Measurements from ENCODE around the gene FAT4. TPM values are rescaled to one million over a fixed set of nuclear protein-coding genes. Genes with fewer than 3 reads are reported as not detected.

Gene FAT4
- total and polyA plus RNA-seq, 4 donors, result 1.1 to 105 (median 10.3) TPM

DNA sequence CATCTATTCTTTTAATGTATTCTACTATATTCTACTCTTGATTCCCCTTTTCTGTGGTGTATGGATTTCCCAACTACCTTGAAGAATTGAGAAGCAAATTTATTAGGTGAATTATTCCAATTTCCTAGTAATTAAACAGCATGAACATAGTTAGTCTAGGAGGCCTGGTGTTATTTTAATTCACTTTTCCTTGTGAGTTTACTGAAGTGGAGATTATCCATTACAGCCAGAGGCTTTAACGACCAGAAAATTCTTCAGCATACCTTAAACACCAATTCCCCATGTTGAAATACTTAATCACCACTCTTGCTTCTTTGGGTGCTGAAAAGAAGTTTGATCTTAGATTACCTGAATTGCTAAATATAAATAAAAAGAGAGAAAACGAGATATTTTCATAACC lies 29.4 kb downstream of the FAT4 start:
- peaks cover 0 to 2% (median 0%) of the 10 kb centered on the region in 4 donors for H3K36me3 ChIP-seq (ENCODE audit: control insufficient read depth in 4 of 4, insufficient read depth in 4 of 4, low read length in 4 of 4)
- no peak overlapping the region for H3K4me3 ChIP-seq
- H3K27ac ChIP-seq (ENCODE audit: low read depth in 1 of 2, low read length in 1 of 2), result no peak overlapping the region
- H3K4me1 ChIP-seq (ENCODE audit: control insufficient read depth in 5 of 5, insufficient read depth in 5 of 5, low read length in 5 of 5), result peaks cover 0 to 7% (median 0%) of the 10 kb centered on the region in 5 donors
- no peaks in the 10 kb centered on the region for H3K9me3 ChIP-seq (ENCODE audit: control insufficient read depth in 4 of 4, insufficient read depth in 3 of 4, low read length in 3 of 4)
- no peaks in the 10 kb centered on the region for H3K27me3 ChIP-seq (ENCODE audit: control insufficient read depth in 3 of 3, insufficient read depth in 3 of 3, low read length in 2 of 3)
- 77 to 86% methylated on average over 2 of the region's 2 CpGs for WGBS, 2 donors
- H3K9ac ChIP-seq (ENCODE audit: insufficient read depth in 1 of 2, low read length in 2 of 2), result no peak overlapping the region
- TF ChIP-seq, protein P1, sequence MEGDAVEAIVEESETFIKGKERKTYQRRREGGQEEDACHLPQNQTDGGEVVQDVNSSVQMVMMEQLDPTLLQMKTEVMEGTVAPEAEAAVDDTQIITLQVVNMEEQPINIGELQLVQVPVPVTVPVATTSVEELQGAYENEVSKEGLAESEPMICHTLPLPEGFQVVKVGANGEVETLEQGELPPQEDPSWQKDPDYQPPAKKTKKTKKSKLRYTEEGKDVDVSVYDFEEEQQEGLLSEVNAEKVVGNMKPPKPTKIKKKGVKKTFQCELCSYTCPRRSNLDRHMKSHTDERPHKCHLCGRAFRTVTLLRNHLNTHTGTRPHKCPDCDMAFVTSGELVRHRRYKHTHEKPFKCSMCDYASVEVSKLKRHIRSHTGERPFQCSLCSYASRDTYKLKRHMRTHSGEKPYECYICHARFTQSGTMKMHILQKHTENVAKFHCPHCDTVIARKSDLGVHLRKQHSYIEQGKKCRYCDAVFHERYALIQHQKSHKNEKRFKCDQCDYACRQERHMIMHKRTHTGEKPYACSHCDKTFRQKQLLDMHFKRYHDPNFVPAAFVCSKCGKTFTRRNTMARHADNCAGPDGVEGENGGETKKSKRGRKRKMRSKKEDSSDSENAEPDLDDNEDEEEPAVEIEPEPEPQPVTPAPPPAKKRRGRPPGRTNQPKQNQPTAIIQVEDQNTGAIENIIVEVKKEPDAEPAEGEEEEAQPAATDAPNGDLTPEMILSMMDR (IDR thresholded peaks at IDR 0.05; ENCODE audit: control extremely low read depth, extremely low read depth), result no peak
- no peak for ATAC-seq (ENCODE audit: insufficient read depth, low FRiP score)
- no peak for DNase-seq

DNA sequence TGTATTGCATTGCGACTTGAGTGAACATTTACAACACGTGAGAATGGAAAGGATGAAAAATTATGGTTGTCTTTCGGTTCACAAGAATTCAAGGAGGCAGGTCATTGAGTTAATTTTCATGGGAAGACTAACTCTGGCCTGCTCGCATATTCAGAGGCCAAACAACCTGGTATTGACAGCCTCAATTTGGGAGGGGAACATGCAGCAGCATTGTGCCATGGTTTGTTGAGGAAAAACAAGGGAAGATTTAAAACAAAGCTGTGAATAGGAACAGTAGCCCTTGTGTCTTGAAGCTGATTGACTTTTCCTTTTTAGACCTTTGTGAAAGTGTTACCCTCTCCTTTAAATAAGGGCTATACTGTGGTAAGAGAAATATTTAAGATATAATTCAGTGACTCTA lies 31.9 kb downstream of the FAT4 start:
- H3K27me3 ChIP-seq (ENCODE audit: control insufficient read depth in 3 of 3, insufficient read depth in 3 of 3, low read length in 2 of 3), result no peaks in the 10 kb centered on the region
- 88 to 92% methylated on average over 4 of the region's 4 CpGs for WGBS, 2 donors
- H3K36me3 ChIP-seq (ENCODE audit: control insufficient read depth in 4 of 4, insufficient read depth in 4 of 4, low read length in 4 of 4), result peaks cover 0 to 2% (median 0%) of the 10 kb centered on the region in 4 donors
- DNase-seq (no peak), ATAC-seq (ENCODE audit: insufficient read depth, low FRiP score) (no peak)
- TF ChIP-seq, protein P1 (IDR thresholded peaks at IDR 0.05; ENCODE audit: control extremely low read depth, extremely low read depth), result no peak
- peaks cover 0 to 5% (median 0%) of the 10 kb centered on the region in 5 donors for H3K4me1 ChIP-seq (ENCODE audit: control insufficient read depth in 5 of 5, insufficient read depth in 5 of 5, low read length in 5 of 5)
- H3K27ac ChIP-seq (ENCODE audit: low read depth in 1 of 2, low read length in 1 of 2), result no peak overlapping the region
- no peaks in the 10 kb centered on the region for H3K9me3 ChIP-seq (ENCODE audit: control insufficient read depth in 4 of 4, insufficient read depth in 3 of 4, low read length in 3 of 4)
- H3K4me3 ChIP-seq, result no peak overlapping the region
- no peak overlapping the region for H3K9ac ChIP-seq (ENCODE audit: insufficient read depth in 1 of 2, low read length in 2 of 2)

DNA sequence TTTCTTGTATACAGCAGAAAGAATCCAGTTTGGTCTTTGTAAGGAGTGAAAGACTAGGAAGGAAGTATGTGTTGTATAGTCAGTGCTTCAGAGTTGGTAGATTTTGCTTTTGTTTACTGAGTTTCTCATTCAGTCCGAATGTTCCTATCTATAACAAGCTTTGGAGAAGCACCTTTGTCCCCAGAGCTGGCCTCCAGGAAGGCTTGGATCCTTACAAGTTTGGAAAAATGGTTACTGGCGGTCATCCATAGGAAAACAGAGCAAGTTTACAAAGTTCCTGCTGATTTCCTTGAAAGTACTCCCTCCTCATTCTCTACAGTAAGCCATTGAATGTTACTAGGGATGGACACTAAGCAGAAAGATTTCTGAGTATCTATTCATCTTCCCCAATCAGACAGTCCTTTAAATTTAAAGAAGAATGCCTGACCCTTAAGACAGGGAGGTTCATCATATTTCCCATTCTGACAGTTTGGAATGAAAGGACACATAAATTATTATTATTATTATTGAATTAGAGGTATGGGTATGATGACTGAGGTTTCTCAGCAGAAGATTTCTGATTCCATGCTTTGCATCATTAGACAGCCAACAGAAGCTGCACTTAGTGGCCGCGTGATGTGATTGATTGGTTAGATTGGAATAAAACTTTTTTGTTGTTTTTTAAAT lies 35.8 kb downstream of the FAT4 start:
- Histone ChIP-seq H3K36me3 (ENCODE audit: control insufficient read depth in 4 of 4, insufficient read depth in 4 of 4, low read length in 4 of 4) (no peaks in the 10 kb centered on the region), H3K9ac (ENCODE audit: insufficient read depth in 1 of 2, low read length in 2 of 2) (no peak overlapping the region), H3K9me3 (ENCODE audit: control insufficient read depth in 4 of 4, insufficient read depth in 3 of 4, low read length in 3 of 4) (no peaks in the 10 kb centered on the region), H3K4me1 (ENCODE audit: control insufficient read depth in 5 of 5, insufficient read depth in 5 of 5, low read length in 5 of 5) (peaks cover 0 to 5% (median 0%) of the 10 kb centered on the region in 5 donors), H3K27ac (ENCODE audit: low read depth in 1 of 2, low read length in 1 of 2) (no peak overlapping the region), H3K4me3 (no peak overlapping the region), H3K27me3 (ENCODE audit: control insufficient read depth in 3 of 3, insufficient read depth in 3 of 3, low read length in 2 of 3) (no peaks in the 10 kb centered on the region)
- TF ChIP-seq, protein P1 (IDR thresholded peaks at IDR 0.05; ENCODE audit: control extremely low read depth, extremely low read depth), result no peak
- WGBS, 2 donors, result 82 to 88% methylated on average over 4 of the region's 4 CpGs
- no peak for ATAC-seq (ENCODE audit: insufficient read depth, low FRiP score)
- no peak for DNase-seq

DNA sequence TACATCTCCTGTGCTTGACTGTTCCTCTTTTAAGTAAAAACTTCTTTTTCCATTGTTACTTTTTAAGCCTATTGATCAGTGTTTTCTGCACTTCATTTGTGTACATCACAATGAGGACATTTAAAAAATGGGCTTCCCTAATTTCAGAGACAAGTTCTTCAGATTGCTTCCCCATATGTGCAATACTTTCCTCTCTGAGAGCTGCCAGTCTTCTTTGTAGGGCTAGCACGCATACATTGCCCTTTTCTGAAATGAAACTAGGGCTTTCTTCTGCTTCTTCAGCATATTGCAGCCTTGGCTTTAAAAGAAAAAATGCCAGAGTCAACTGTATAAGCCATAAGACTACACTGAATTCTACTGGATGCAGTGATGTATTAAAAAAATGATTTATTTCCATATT lies 37.8 kb downstream of the FAT4 start:
- Histone ChIP-seq H3K9ac (ENCODE audit: insufficient read depth in 1 of 2, low read length in 2 of 2) (no peak overlapping the region), H3K4me1 (ENCODE audit: control insufficient read depth in 5 of 5, insufficient read depth in 5 of 5, low read length in 5 of 5) (peaks cover 0 to 5% (median 0%) of the 10 kb centered on the region in 5 donors), H3K36me3 (ENCODE audit: control insufficient read depth in 4 of 4, insufficient read depth in 4 of 4, low read length in 4 of 4) (no peaks in the 10 kb centered on the region), H3K4me3 (no peak overlapping the region), H3K9me3 (ENCODE audit: control insufficient read depth in 4 of 4, insufficient read depth in 3 of 4, low read length in 3 of 4) (no peaks in the 10 kb centered on the region), H3K27me3 (ENCODE audit: control insufficient read depth in 3 of 3, insufficient read depth in 3 of 3, low read length in 2 of 3) (no peaks in the 10 kb centered on the region), H3K27ac (ENCODE audit: low read depth in 1 of 2, low read length in 1 of 2) (no peak overlapping the region)
- no peak for ATAC-seq (ENCODE audit: insufficient read depth, low FRiP score)
- no peak for DNase-seq
- TF ChIP-seq, protein P1 (IDR thresholded peaks at IDR 0.05; ENCODE audit: control extremely low read depth, extremely low read depth), result no peak
- 71 to 73% methylated on average over 1 of the region's 1 CpG for WGBS, 2 donors
